Transverse colon (tissue), 4 donors: ENCODE results near the gene DNAJC28.

Experiments used
- EP300 ChIP-seq: sonication (generic); formaldehyde crosslinking; IDR thresholded peaks from one replicate; pipeline ENCODE4 v1.6.1; 2017; ENCODE audit warnings: antibody characterized with exemption, low read depth
- POLR2A ChIP-seq: fragments of 450-650 bp; IDR thresholded peaks from one replicate; pipeline ENCODE4 v1.6.1; 2016; ENCODE audit warnings: antibody characterized with exemption, mild to moderate bottlenecking, moderate library complexity
- POLR2AphosphoS5 ChIP-seq, 3 donors: sonication (generic); formaldehyde crosslinking; IDR thresholded peaks; one replicate each; pipeline ENCODE4 v1.6.1; 2016; ENCODE audit warnings: antibody characterized with exemption in 3 of 3
- TF ChIP-seq, protein P1 (sequence below), 5 experiments: fragments of 200-600 bp in 3 of 5; fragments of 450-650 bp in 2 of 5; sonication (generic) in 3 of 5; IDR thresholded peaks; 1 replicate in 2 of 5; 2 replicates in 3 of 5; pipeline ENCODE4 v1.5.1; 2016 to 2017; ENCODE audit warnings: antibody characterized with exemption in 5 of 5, inconsistent platforms in 3 of 5, mild to moderate bottlenecking in 2 of 5, moderate library complexity in 1 of 5

- TF ChIP-seq, protein P1, sequence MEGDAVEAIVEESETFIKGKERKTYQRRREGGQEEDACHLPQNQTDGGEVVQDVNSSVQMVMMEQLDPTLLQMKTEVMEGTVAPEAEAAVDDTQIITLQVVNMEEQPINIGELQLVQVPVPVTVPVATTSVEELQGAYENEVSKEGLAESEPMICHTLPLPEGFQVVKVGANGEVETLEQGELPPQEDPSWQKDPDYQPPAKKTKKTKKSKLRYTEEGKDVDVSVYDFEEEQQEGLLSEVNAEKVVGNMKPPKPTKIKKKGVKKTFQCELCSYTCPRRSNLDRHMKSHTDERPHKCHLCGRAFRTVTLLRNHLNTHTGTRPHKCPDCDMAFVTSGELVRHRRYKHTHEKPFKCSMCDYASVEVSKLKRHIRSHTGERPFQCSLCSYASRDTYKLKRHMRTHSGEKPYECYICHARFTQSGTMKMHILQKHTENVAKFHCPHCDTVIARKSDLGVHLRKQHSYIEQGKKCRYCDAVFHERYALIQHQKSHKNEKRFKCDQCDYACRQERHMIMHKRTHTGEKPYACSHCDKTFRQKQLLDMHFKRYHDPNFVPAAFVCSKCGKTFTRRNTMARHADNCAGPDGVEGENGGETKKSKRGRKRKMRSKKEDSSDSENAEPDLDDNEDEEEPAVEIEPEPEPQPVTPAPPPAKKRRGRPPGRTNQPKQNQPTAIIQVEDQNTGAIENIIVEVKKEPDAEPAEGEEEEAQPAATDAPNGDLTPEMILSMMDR (IDR thresholded peaks at IDR 0.05): no peak
- TF ChIP-seq POLR2A (no peak), POLR2AphosphoS5 (IDR thresholded peaks at IDR 0.05) (peak in 1 of 3 donors; percentile 31), EP300 (no peak)
These were observed 39.9 kb downstream of the DNAJC28 start for GRCh38 chr21:33451634-33452071.
